ENCODE results near the gene HSH2D.
"Not testable (repeated sequence)": the region's sequence is repeated elsewhere in the genome, so short reads cannot be mapped to it uniquely, and the experiment has no call there.

The HSH2D gene

DNA sequence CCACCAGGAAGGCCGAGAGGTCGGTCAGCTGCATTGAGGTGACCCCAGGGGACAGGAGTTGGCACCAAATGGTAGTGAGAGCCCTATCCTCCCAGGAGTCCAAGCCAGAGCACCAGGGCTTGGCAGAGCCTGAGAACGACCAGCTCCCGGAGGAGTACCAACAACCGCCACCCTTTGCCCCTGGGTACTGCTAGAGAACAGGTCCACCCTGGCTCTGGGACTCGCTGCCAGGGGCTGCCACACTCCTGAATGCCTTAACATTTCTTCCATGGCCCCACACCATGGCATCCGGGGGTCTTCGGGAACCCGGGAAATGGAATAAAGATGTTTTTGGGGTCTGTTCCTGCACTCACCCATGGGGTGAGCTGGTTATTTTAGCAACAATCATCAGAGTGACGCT is 14.1 kb downstream of the HSH2D start:
- no peak for DNase-seq

DNA sequence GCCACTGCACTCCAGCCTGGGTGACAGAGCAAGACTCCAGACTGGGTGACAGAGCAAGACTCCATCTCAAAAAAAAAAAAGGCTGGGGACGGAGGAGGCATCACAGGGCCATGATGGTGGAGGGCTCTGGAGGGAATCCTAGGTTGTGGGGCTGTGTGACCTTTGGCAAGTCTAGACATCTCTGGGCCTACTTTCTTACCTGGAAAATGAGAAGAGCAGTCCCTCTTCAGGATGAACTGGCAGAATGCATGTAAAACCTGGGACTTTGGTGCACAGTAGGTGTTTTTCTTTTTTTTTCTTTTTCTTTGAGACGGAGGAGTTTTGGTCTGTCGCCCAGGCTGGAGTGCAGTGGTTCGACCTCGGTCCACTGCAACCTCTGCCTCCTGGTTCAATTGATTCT is 16.2 kb downstream of the HSH2D start:
- DNase-seq = no peak

DNA sequence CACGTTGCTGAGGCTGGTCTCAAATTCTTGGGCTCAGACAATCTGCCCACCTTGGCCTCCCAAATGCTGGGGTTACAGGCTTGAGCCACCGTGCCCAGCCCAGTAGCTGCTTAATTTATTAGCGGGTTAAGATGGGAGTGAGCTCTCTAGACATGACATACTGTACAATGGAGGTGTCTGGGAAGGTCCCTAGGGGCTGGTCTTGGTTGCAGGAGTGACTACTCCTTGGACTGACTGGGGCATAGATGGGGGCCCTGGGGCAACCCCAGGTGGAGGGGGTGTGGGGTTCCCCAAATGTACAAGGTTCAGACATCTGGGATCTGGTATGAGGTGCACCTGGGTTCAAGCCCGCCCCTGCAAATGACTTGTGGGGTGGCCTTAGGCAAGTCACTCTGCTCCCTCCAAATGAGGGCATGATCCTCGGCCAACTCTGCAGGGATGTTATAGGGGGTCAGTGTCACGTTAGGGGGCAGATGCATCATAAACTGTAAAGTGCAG is 17.0 kb downstream of the HSH2D start:
- no peak for DNase-seq

DNA sequence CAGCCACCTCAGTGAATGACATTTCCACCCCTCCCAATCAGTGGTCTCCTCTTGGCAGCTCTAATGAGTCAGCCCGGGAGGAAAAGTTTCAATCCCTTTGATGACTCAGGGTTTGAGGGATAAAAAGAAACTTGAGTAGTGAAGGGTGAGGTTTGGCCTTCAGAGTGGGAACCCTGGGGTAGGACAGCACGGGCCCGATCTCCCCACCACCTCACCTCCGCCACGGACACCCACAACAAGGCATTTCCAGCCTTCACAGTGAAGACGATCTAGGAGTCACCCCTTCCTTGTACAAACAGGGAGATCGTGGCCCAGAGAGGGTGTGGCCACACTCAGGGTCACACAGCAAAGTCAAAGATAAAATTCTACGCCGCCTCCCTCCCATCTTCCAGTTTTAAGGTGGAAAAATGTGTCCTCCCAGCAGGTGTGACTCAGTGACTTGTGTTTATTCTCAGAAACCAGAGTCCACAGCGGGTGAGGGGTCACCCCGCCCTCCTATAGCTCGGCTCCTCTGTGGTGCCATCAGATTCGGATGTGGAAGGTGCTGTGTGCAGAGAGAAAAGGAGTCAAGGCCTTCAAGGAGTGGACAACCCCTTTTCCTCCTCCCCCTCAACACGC is 17.6 kb downstream of the HSH2D start:
- no peak for DNase-seq

DNA sequence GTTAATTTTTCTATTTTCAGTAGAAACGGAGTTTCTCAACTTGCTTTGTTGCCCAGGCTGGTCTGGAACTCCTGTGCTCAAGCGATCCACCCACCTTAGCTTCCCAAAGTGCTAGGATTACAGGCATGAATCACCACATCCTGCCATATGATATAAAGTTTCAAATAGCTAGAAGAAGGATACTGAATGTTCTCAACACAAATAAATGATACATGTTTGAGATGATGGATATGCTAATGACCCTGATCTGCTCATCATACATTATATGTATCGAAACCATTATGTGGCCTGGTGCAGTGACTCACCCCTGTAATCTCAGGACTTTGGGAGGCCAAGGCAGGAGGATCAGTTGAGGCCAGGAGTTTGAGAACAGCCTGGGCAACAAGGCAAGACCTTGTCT is 18.4 kb downstream of the HSH2D start:
- no peak for DNase-seq

DNA sequence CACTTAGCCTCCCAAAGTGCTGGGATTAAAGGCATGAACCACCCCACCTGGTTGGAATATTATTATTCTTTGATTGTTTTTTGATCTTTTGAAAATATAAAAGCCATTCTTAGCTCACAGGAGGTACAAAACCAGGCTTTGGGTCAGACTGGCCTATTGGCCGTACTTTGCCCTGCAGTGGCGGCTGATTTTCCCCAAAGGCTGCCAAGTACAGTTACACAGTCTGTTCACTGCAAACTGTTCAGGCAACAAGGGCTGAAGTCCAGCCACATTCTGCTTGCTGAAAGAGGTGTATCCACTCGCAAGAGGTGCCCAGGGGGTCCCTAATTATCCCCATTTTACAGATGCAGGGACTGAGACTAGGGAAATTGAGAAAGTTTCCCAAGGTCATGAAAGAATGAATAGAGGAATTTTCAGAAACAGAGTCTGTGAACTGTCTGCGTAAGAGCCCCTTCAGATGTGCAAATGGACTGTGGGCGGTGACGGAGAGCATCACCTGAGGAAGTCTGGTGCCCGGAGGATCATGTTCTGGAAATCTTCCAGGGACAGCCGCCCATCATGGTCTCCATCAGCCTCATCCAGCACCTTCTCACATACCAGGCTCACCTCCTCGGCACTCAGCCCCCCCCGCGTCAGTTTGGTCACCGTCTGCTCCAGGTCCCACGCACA is 20.9 kb downstream of the HSH2D start:
- DNase-seq = no peak

DNA sequence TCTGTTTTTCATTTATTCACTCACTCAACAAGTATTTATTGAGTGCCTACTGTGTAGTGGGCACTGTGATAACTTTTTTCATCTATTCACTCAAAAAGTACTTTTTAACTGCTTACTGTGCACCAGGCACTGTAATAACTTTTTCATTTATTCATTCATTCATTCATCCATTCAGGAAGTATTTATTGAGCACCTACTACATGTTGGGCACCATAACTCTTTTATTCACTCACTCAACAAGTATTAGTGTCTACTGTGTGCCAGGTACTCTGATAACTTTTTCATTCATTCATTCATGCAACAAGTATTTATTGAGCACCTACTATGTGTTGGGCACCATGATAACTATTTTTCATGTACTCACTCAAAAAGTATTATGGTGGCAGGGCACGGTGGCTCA is 22.9 kb downstream of the HSH2D start:
- no peak for DNase-seq

DNA sequence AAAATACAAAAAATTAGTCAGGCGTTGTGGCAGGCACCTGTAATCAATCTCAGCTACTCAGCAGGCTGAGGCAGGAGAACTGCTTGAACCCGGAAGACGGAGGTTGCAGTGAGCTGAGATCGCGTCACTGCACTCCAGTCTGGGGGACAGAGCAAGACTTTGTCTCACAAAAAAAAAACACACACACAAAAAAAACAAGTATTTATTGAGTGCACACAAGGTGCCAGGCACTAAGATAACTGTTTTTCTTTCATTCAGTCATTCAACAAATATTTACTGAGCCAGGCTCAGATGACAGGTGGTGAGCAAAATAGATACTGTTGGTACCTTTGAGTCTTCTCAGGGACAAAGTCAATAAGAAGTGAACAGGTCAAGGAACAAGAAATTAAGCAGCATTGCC is 23.6 kb downstream of the HSH2D start:
- no peak for DNase-seq

DNA sequence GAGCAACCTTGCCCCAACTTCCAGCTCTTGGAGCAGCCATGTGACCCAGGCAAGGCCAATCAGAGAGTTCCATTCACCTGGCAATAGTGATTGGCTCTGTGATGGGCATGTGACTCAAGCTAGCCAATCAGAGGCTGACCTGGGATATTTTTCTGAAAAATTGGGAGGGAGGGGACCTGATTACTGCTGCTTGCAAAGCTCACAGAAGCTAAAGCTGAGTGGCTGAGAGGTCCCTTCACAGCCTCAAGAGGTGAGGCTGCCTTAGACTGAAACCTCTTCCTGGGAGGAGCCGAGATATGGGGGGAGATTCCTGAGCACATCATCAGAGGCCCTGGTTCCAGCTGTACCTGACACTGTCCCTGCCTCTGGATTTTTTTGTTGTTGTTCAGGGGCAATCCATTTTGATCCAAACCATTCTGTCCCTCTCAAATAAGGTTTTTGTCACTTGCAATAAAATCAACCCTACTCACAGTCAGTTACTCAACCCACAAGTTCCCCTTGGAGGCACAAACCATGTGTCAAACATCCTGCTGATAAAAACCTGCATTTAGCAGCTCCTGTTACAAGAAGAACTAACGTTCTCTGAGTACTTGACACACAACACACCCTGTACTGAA is 25.1 kb downstream of the HSH2D start:
- no peak for DNase-seq

DNA sequence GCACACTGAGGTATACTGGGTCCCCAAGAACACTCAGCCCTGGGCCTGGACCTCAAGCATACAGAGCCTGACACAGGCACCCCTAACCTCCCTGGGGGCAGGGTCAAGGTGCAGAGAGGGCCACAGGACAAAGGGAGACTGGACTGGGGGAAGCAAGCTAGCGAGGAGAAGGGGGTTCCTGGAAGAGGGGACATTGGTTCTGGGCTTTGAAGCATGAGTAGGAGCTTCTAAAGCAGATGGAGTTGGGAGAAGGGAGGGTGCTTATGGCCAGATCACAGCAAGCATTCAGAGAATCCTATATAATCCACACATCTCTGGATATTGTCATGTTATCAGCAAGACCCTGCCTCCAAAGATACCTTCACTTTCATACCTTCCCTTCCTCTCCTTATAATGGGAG is 26.6 kb downstream of the HSH2D start:
- DNase-seq = no peak

DNA sequence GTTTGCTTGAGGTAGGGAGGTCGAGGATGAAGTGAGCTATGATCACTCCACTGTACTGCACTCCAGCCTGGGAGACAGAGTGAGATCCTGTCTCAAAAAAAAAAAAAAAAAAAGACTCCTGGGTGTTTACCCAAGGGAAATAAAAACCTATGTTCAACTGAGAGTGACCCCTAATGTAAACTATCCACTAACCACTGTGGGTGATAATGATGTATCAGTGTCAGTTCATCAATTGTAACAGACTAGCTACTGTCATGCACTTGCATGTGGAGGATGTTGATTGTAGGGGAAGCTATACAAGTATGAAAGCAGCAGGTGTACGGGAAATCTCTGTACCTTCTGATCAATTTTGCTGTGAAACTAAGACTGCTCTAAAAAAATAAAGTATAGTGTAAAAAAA is 32.5 kb downstream of the HSH2D start:
- DNase-seq = no peak

DNA sequence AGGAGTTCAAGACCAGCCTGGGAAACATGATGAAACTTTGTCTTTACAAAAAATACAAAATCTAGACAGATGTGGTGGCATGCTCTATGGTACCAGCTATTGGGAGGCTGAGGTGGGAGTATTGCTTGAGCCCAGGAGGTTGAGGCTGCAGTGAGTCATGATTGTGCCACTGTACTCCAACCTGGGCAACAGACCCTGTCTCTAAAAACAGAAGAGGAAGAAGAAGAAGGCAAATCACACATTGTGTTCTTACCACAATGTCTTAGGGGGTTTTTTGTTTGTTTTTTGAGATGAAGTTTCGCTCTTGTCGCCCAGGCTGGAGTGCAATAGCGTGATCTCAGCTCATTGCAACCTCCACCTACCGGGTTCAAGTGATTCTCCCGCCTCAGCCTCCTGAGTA is 35.4 kb downstream of the HSH2D start:
- DNase-seq = not testable (repeated sequence)

DNA sequence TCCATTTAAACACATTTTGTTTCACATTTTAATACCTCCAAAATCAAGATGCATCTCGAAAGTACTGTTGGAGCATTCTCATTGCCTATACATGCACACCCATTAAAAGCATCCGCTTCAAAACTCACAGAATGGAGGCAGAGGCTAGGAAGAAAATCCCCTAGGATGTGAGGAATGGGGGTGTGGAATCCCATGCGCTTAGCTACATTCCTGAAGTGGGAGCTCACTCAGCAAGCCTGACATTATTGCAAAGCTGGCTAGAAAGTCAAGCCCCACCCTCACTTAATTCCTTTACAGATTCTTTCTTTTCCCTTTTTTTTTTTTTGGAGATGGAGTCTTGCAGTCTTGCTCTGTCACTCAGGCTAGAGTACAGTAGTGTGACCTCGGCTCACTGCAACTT is 37.1 kb downstream of the HSH2D start:
- no peak for DNase-seq

DNA sequence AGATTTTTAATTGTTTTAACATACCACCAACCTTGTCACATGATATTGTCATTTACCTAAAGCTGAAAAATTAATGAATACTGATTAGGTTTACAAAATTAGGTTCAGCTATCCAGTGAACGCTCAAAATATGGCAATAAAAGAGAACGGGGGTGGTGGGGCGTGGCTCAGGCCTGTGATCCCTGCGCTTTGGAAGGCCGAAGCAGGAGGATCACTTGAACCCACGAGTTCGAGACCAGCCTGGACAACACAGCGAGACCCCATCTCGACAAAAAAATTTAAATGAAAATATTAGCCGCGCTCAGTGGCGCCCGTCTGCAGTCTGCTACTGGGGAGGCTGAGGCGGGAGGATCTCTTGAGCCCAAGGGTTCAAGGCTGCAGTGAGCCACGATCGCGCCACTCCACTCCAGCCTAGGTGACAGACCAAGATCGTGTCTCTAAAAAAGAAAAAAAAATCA is 41.2 kb downstream of the HSH2D start:
- no peak for DNase-seq

DNA sequence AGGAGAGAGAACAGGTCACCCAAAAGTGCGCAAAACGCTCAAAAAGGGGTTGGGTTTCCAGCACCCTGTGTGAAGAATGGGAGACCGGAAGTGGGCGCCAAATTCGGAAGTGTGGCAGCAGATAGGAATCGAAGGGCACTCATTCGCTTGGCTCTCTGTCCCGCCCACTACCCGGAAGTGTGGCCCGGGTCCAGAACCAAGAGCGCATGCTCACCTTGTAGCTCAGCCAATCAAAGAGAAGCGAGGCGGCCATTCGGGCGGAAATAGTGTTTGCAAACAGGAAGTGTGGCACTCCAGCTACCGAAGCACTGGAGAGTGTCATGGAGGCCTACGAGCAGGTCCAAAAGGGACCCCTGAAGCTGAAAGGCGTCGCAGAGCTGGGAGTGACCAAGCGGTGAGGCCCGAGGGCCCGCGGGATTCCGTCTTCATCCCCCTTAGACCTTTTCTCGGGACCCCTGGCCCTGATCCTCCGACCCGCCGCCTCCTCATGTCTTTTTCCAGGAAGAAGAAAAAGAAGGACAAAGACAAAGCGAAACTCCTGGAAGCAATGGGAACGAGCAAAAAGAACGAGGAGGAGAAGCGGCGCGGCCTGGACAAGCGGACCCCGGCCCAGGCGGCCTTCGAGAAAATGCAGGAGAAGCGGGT is 41.8 kb downstream of the HSH2D start, which contains the start of gene FAM32A:
TSS of gene FAM32A (plus strand) at position 288 of the 645 bp plus-strand sequence. CDS start at position 321, 33 bp downstream.
- peak; percentile 97 for DNase-seq

DNA sequence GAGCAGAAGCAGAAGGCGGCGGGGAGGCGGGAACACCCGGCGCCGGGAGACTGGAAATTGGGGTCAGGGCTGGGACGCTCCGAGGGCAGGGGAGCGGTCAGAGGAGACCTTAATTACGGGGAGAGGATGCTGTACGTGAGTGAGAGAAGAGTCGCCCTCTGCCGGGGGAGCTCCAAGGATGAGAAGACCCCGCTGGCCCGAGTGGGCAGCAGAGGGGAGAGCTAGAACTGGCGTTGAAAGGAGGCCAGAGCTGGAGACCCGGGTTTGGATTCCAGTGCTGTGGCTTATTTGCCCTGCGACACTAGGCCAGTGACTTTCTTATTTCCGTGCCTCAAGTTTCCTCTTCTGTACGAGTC is 42.3 kb downstream of the HSH2D start:
- no peak for DNase-seq

DNA sequence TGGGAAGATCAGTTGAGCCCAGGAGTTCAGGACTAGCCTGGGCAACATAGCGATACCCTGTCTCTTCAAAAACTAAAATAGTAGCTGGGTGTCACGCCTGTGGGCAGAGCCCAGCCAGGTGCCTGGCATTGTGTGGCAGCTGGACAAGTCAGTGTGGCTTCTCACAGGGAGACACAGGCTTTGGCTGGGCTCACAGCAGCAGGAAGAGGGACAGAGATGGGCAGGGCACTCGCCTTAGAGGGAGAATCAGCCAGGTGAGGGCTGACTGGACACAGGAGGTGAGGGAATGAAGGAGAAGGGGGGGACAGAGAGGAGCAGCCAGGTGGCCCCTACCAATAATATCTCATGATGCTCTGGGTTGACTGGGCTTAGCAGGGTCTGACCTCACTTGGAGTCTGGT is 45.0 kb downstream of the HSH2D start:
- no peak for DNase-seq

DNA sequence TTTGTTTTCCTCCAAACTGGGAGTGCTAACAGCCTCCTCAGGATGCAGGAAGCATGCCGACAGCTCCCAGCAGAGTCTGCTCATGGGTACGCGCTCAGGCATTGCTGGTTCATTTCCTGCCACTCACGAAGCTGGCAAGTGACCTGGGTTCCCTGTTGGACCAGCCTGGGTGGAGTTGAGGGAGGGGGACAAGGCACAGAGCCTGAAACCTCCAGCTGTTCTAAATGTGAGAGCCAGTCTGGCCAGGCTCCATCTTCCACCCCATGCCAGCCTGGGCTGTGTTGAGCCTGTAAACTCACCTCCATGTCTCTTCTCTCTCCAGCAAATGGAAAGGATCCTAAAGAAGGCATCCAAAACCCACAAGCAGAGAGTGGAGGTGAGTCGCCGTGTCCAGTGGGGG is 46.7 kb downstream of the HSH2D start:
- no peak for DNase-seq

DNA sequence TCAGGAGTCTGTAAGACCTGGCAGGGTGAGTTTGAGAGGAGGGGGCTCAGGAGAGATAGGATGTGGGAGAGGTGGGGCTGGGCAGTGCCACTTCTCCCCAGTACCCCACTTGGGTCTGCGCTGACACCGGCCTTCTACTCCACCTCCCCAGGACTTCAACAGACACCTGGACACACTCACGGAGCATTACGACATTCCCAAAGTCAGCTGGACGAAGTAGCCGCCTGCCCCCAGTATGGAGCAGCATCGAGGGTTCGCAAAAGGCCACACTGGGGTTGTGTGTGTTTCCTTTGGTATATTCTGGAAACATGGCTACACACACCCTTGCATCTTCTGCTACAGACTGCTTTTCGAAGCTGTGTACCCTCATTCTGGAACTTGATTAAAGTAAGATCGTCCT is 47.3 kb downstream of the HSH2D start:
- DNase-seq = no peak

DNA sequence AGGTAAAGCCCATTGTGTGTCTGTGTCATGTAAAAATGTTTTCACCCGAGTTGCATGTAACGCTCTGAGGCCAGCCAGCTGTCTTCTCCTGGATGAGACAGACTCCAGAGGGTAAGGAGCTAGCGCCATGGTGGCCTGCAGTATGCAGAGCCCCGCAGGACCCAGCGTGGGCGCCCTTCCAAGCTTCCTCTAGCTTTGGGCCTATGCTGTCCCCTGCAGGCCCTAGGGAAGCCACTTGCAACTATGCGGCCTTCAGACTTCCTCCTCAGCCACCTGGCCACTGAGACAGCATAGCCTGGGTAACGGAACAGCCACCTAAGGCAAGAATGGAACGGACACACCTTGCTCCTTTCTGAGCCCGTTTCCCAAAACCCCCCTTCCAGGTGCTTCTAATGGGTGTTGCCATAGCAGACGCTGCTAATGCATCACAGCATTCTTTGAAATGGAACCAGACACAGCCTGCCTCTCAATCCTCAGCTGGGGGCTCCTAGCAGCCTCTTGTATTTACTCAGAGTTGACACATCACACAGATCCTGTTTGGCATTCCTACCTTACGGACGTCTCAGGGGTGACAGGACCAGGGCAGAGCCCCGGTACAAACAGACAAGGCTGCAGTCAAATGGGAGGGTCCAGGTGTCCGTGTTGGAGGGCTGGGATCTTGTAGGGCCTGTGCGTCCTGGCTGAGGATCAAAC is 47.9 kb downstream of the HSH2D start:
- DNase-seq = no peak

DNA sequence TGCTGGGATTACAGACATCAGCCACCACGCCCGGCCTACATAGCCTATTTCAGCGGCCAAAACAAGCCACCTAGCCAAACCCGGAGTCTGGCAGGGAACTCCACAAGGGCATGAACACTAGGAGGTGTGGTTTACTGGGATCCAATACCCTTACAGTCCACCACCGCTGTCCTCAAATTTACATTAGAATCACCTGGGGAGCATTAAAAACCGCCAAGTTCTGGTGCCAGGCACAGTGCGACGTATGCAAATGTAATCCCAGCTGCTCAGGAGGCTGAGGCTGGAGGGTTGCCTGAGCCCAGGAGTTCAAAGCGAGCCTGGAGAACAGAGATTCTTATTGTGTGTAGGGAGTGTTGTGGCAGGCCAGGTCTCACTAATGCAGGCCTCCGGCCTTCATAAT is 50.0 kb downstream of the HSH2D start:
- DNase-seq = no peak

DNA sequence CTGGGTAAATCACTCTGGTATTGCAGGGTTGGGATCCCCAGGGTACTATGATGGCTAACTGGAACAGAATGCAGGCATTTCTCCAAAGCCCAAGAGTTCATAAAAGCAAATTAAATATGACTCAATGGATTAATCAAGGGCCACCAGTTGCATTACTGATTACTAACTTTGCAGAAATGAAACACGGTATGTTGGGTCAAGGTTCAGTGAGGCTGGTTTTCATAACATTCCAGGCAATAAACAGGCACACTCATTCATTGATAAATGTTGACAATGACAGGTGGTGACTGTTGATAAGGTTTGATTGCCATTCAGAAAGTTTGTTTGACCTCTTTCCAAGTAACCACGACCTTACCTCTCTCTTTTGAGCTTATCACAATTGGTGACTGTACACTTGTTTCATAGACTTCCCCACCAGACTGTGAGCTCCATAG is 53.7 kb downstream of the HSH2D start:
- no peak for DNase-seq

Data from NCI-H345 (cell line).